ENCODE data around the gene PKP1.

Gene PKP1

GRCh38 chr1:201360486-201360885 lies 77.2 kb downstream of the PKP1 start:
- H3K4me1 ChIP-seq: no peaks in the 10 kb centered on the region; the same call in 1 of the 2 replicates
- DNase-seq: no peak
- no peaks in the 10 kb centered on the region for H3K9me3 ChIP-seq
- no peak overlapping the region for H3K4me3 ChIP-seq (ENCODE audit: low read depth, low read length)
- H3K27me3 ChIP-seq: no peaks in the 10 kb centered on the region
- no peaks in the 10 kb centered on the region for H3K36me3 ChIP-seq
- TF ChIP-seq CTCF (IDR thresholded peaks at IDR 0.05; ENCODE audit: low read depth, low read length): no peak

- Histone ChIP-seq H3K4me1 (no peaks in the 10 kb centered on the region; the same call in 1 of the 2 replicates), H3K27me3 (no peaks in the 10 kb centered on the region), H3K9me3 (no peaks in the 10 kb centered on the region), H3K4me3 (ENCODE audit: low read depth, low read length) (no peak overlapping the region), H3K36me3 (no peaks in the 10 kb centered on the region)
- DNase-seq: no peak
- TF ChIP-seq CTCF (IDR thresholded peaks at IDR 0.05; ENCODE audit: low read depth, low read length): no peak
Measured at GRCh38 chr1:201360901-201361651, 77.8 kb downstream of the PKP1 start.

- Histone ChIP-seq H3K27me3 (no peaks in the 10 kb centered on the region), H3K4me1 (no peaks in the 10 kb centered on the region; the same call in 1 of the 2 replicates), H3K4me3 (ENCODE audit: low read depth, low read length) (no peak overlapping the region), H3K9me3 (no peaks in the 10 kb centered on the region), H3K36me3 (no peaks in the 10 kb centered on the region)
- DNase-seq: peak; percentile 72
- peak; percentile 89 for TF ChIP-seq CTCF (IDR thresholded peaks at IDR 0.05; ENCODE audit: low read depth, low read length)
Measured at GRCh38 chr1:201361652-201362504, 78.6 kb downstream of the PKP1 start.

- no peak overlapping the region for H3K4me3 ChIP-seq (ENCODE audit: low read depth, low read length)
- H3K36me3 ChIP-seq: no peaks in the 10 kb centered on the region
- DNase-seq: no peak
- no peak for TF ChIP-seq CTCF (IDR thresholded peaks at IDR 0.05; ENCODE audit: low read depth, low read length)
- no peaks in the 10 kb centered on the region; the same call in 1 of the 2 replicates for H3K4me1 ChIP-seq
- no peaks in the 10 kb centered on the region for H3K27me3 ChIP-seq
- H3K9me3 ChIP-seq: no peaks in the 10 kb centered on the region
Measured at GRCh38 chr1:201362906-201363305, 79.6 kb downstream of the PKP1 start.

GRCh38 chr1:201363467-201363866 lies 80.2 kb downstream of the PKP1 start:
- Histone ChIP-seq H3K4me1 (peaks cover 3% of the 10 kb centered on the region), H3K9me3 (no peaks in the 10 kb centered on the region), H3K27me3 (no peaks in the 10 kb centered on the region), H3K36me3 (no peaks in the 10 kb centered on the region), H3K4me3 (ENCODE audit: low read depth, low read length) (no peak overlapping the region)
- no peak for DNase-seq
- TF ChIP-seq CTCF (IDR thresholded peaks at IDR 0.05; ENCODE audit: low read depth, low read length): no peak

- H3K36me3 ChIP-seq: no peaks in the 10 kb centered on the region
- peaks cover 16% of the 10 kb centered on the region for H3K4me1 ChIP-seq
- H3K27me3 ChIP-seq: no peaks in the 10 kb centered on the region
- no peak overlapping the region for H3K4me3 ChIP-seq (ENCODE audit: low read depth, low read length)
- no peak for DNase-seq
- no peaks in the 10 kb centered on the region for H3K9me3 ChIP-seq
- TF ChIP-seq CTCF (IDR thresholded peaks at IDR 0.05; ENCODE audit: low read depth, low read length): no peak
Measured at GRCh38 chr1:201364808-201365105, 81.5 kb downstream of the PKP1 start.
